IMR-90 (cell line): ENCODE measurements around the gene MYT1. TPM values are rescaled to one million over a fixed set of nuclear protein-coding genes. Genes with fewer than 3 reads are reported as not detected.

Experiments used
- ATAC-seq: fragments of 200-7000 bp; cut with Tn5 transposase; 2 replicates; pipeline ENCODE4 v1.9.1; 2020; ENCODE audit warnings: low read depth, mild to moderate bottlenecking, moderate library complexity
- BruUV-seq: library from RNA; stranded (reverse); fragments of 400-500 nt; replicated peaks from 2 replicates; lab custom pipeline; 2021; lab: Mats Ljungman, UMichigan
- CTCF ChIA-PET: fragments of 300-600 bp; formaldehyde crosslinking; extraction: SDS; loops from one replicate; lab custom pipeline; 2021; ENCODE audit warnings: antibody characterized with exemption; lab: Yijun Ruan, JAX
- POLR2A ChIA-PET: fragments of 300-600 bp; sonication (Branson Sonifier 250); formaldehyde crosslinking; loops from one replicate; lab custom pipeline; 2022; ENCODE audit warnings: antibody characterized with exemption; ENCODE audit not compliant: unreplicated experiment; lab: Charles Lee
- DNase-seq: peaks from one replicate; pipeline ENCODE4 v3.0.0; 2013
- H2AFZ ChIP-seq: replicated peaks from 2 replicates; pipeline ENCODE3; 2013; ENCODE audit warnings: low read length, mild to moderate bottlenecking; ENCODE audit not compliant: poor library complexity
- H2AK5ac ChIP-seq: 2 replicates; pipeline ENCODE4 v1.6.1; 2013; ENCODE audit warnings: low read depth, low read length, inconsistent platforms
- H2AK9ac ChIP-seq: replicated peaks from 2 replicates; pipeline ENCODE3; 2013; ENCODE audit warnings: mild to moderate bottlenecking, low read depth, low read length, moderate library complexity; ENCODE audit not compliant: poor library complexity
- H2BK120ac ChIP-seq: 2 replicates; pipeline ENCODE4 v1.6.1; 2013; ENCODE audit warnings: low read depth, low read length, inconsistent platforms
- H2BK15ac ChIP-seq: 3 replicates; pipeline ENCODE4 v1.6.1; 2013; ENCODE audit warnings: low read depth, low read length, inconsistent platforms
- H2BK20ac ChIP-seq: 2 replicates; pipeline ENCODE4 v1.6.1; 2013; ENCODE audit warnings: low read depth, mild to moderate bottlenecking, inconsistent platforms, low read length, moderate library complexity
- H2BK5ac ChIP-seq: 2 replicates; pipeline ENCODE4 v1.6.1; 2013; ENCODE audit warnings: mild to moderate bottlenecking, low read depth, low read length, inconsistent platforms; ENCODE audit not compliant: poor library complexity, severe bottlenecking
- H3K14ac ChIP-seq: replicated peaks from 2 replicates; pipeline ENCODE4 v1.6.1; 2013; ENCODE audit warnings: low read depth, low read length, inconsistent platforms
- H3K18ac ChIP-seq: 2 replicates; pipeline ENCODE4 v1.6.1; 2013; ENCODE audit warnings: low read depth, low read length, control low read depth
- H3K23ac ChIP-seq: 2 replicates; pipeline ENCODE4 v1.6.1; 2013; ENCODE audit warnings: low read depth, low read length, inconsistent platforms
- H3K27ac ChIP-seq: 2 replicates; pipeline ENCODE4 v1.5.1; 2013; ENCODE audit warnings: mild to moderate bottlenecking, control low read depth, low read length; ENCODE audit not compliant: insufficient read depth
- H3K27me3 ChIP-seq: 2 replicates; pipeline ENCODE4 v1.6.1; 2013; ENCODE audit warnings: low read length; ENCODE audit not compliant: control insufficient read depth, insufficient read depth
- H3K36me3 ChIP-seq: 2 replicates; pipeline ENCODE4 v1.6.1; 2013; ENCODE audit warnings: low read length, mixed read lengths; ENCODE audit not compliant: control insufficient read depth, insufficient read depth
- H3K4ac ChIP-seq: 2 replicates; pipeline ENCODE4 v1.6.1; 2013; ENCODE audit warnings: low read depth, low read length, inconsistent platforms
- H3K4me1 ChIP-seq: 2 replicates; pipeline ENCODE4 v1.6.1; 2013; ENCODE audit warnings: low read length, mixed read lengths; ENCODE audit not compliant: control insufficient read depth, insufficient read depth
- H3K4me2 ChIP-seq: 2 replicates; pipeline ENCODE4 v1.6.1; 2013; ENCODE audit warnings: low read depth, mild to moderate bottlenecking, control low read depth, low read length, moderate library complexity
- H3K4me3 ChIP-seq: 2 replicates; pipeline ENCODE4 v1.5.1; 2013; ENCODE audit warnings: low read depth, mild to moderate bottlenecking, control low read depth, low read length, moderate library complexity; ENCODE audit not compliant: insufficient read depth
- H3K56ac ChIP-seq: 2 replicates; pipeline ENCODE4 v1.6.1; 2013; ENCODE audit warnings: low read length, inconsistent platforms; ENCODE audit not compliant: insufficient read depth; ENCODE audit errors: extremely low read depth
- H3K79me1 ChIP-seq, 2 experiments: 2 replicates each; pipeline ENCODE4 v1.6.1; 2013; ENCODE audit warnings: low read length in 2 of 2, inconsistent platforms in 1 of 2, low read depth in 1 of 2
- H3K9ac ChIP-seq: 2 replicates; pipeline ENCODE4 v1.6.1; 2013; ENCODE audit warnings: low read depth, low read length, control low read depth
- H3K9me1 ChIP-seq: 2 replicates; pipeline ENCODE4 v1.6.1; 2013; ENCODE audit warnings: low read length, inconsistent platforms; ENCODE audit not compliant: insufficient read depth
- H3K9me3 ChIP-seq: 2 replicates; pipeline ENCODE4 v1.6.1; 2013; ENCODE audit warnings: low read length; ENCODE audit not compliant: control insufficient read depth, insufficient read depth
- H4K20me1 ChIP-seq: 2 replicates; pipeline ENCODE4 v1.6.1; 2013; ENCODE audit warnings: low read length, inconsistent platforms; ENCODE audit not compliant: insufficient read depth
- H4K5ac ChIP-seq: 2 replicates; pipeline ENCODE4 v1.6.1; 2013; ENCODE audit warnings: mild to moderate bottlenecking, low read depth, low read length, control low read depth
- H4K8ac ChIP-seq, 2 experiments: 2 replicates each; pipeline ENCODE4 v1.6.1; 2013; ENCODE audit warnings: low read depth in 2 of 2, low read length in 2 of 2, control low read depth in 1 of 2, inconsistent platforms in 1 of 2
- H4K91ac ChIP-seq: 2 replicates; pipeline ENCODE4 v1.6.1; 2013; ENCODE audit warnings: low read depth, low read length, inconsistent platforms; ENCODE audit not compliant: insufficient read depth
- BHLHE40 ChIP-seq: fragments of 150-350 bp; IDR thresholded peaks from 2 replicates; pipeline ENCODE4 v1.6.1; 2016; ENCODE audit warnings: mild to moderate bottlenecking, low read depth, low read length
- CEBPB ChIP-seq: IDR thresholded peaks from 2 replicates; pipeline ENCODE4 v1.6.1; 2012; ENCODE audit warnings: low read depth, low read length, improper control_type of control experiment
- CHD1 ChIP-seq: IDR thresholded peaks from 2 replicates; pipeline ENCODE4 v1.6.1; 2012; ENCODE audit warnings: low read depth, low read length, improper control_type of control experiment
- CTCF ChIP-seq: conservative IDR thresholded peaks from 2 replicates; pipeline ENCODE4 v1.5.1; 2012; ENCODE audit warnings: mild to moderate bottlenecking, low read depth, low read length, improper control_type of control experiment
- ELK1 ChIP-seq: fragments of 150-350 bp; IDR thresholded peaks from 2 replicates; pipeline ENCODE4 v1.6.1; 2016; ENCODE audit warnings: low read depth, mild to moderate bottlenecking, low read length, moderate library complexity, borderline replicate concordance
- FOS ChIP-seq: fragments of 150-350 bp; IDR thresholded peaks from 2 replicates; pipeline ENCODE4 v1.6.1; 2016; ENCODE audit warnings: low read depth, low read length
- MAFK ChIP-seq: IDR thresholded peaks from 2 replicates; pipeline ENCODE4 v1.6.1; 2012; ENCODE audit warnings: low read depth, low read length, improper control_type of control experiment
- MAZ ChIP-seq: IDR thresholded peaks from 2 replicates; pipeline ENCODE4 v1.6.1; 2012; ENCODE audit warnings: low read depth, mild to moderate bottlenecking, low read length, improper control_type of control experiment, moderate library complexity, borderline replicate concordance
- MXI1 ChIP-seq: IDR thresholded peaks from 2 replicates; pipeline ENCODE4 v1.6.1; 2012; ENCODE audit warnings: low read depth, mild to moderate bottlenecking, low read length, moderate library complexity, borderline replicate concordance
- NFE2L2 ChIP-seq: fragments of 150-350 bp; IDR thresholded peaks from 2 replicates; pipeline ENCODE4 v1.6.1; 2016; ENCODE audit warnings: low read depth, mild to moderate bottlenecking, low read length
- POLR2A ChIP-seq: IDR thresholded peaks from 2 replicates; pipeline ENCODE4 v1.6.1; 2012; ENCODE audit warnings: mild to moderate bottlenecking, low read depth, low read length
- RAD21 ChIP-seq: IDR thresholded peaks from 2 replicates; pipeline ENCODE4 v1.6.1; 2012; ENCODE audit warnings: low read length, improper control_type of control experiment
- RCOR1 ChIP-seq: IDR thresholded peaks from 2 replicates; pipeline ENCODE4 v1.6.1; 2012; ENCODE audit warnings: mild to moderate bottlenecking, low read length, improper control_type of control experiment; ENCODE audit not compliant: insufficient replicate concordance
- RFX5 ChIP-seq: IDR thresholded peaks from 2 replicates; pipeline ENCODE4 v1.8.0; 2012; ENCODE audit warnings: low read depth, mild to moderate bottlenecking, low read length, moderate library complexity
- SMC3 ChIP-seq: fragments of 150-350 bp; IDR thresholded peaks from 2 replicates; pipeline ENCODE4 v1.6.1; 2016; ENCODE audit warnings: low read depth, mild to moderate bottlenecking, antibody characterized with exemption, low read length, moderate library complexity
- USF2 ChIP-seq: fragments of 150-350 bp; IDR thresholded peaks from 2 replicates; pipeline ENCODE4 v1.6.1; 2017; ENCODE audit warnings: mild to moderate bottlenecking, antibody characterized with exemption, low read length, low read depth
- WGBS, 2 experiments: methylation state at CpG; one replicate each; pipeline versions ENCODE4 v1.1.5 to v1.1.7; 2013; ENCODE audit warnings: missing lambda C conversion rate in 2 of 2; ENCODE audit not compliant: insufficient read length in 1 of 2; ENCODE audit errors: extremely low coverage in 2 of 2; 5-methylcytosine and 5-hydroxymethylcytosine counted together
- dilution Hi-C: fragments of 300-500 bp; cut with HindIII; formaldehyde crosslinking; loops from one replicate; pipeline ENCODE4 v1.14.3; 2018; ENCODE audit warnings: low sequenced_read_pairs; ENCODE audit not compliant: unreplicated experiment
- in situ Hi-C: fragments of 300-500 bp; cut with MboI; formaldehyde crosslinking; loops from 3 replicates; pipeline ENCODE4 v1.14.3; 2019; ENCODE audit warnings: low sequenced_read_pairs, inconsistent platforms, mixed read lengths
- intact Hi-C: fragments of 100-400 bp; cut with micrococcal nuclease; formaldehyde crosslinking; loops from 2 replicates; pipeline ENCODE4 v1.10.0; 2022
- polyA plus RNA-seq, 3 experiments: library from polyadenylated mRNA; depleted of rRNA; stranded (reverse); fragments of >200 nt; gene quantifications; 2 replicates each; pipeline ENCODE4 v1.2.3, GENCODE V29; 2012; ENCODE audit warnings: low replicate concordance in 1 of 3
- total RNA-seq: library from RNA; depleted of rRNA; stranded (reverse); fragments of >200 nt; gene quantifications from 2 replicates; pipeline ENCODE4 v1.2.3, GENCODE V29; 2012

Gene MYT1
- total and polyA plus RNA-seq, 2 of the 4 experiments (the other 2 are of a cell fraction) = not detected

GRCh38 chr20:64246616-64247306, 82.5 kb downstream of the MYT1 start:
- Histone ChIP-seq H2BK120ac (no peak overlapping the region), H3K9me1 (no peaks in the 10 kb centered on the region), H3K9me3 (no peaks in the 10 kb centered on the region), H4K20me1 (no peaks in the 10 kb centered on the region), H2BK15ac (no peak overlapping the region), H2AFZ (no peak overlapping the region), H3K79me1 (no peaks in the 10 kb centered on the region), H2BK20ac (no peak overlapping the region), H3K27me3 (peaks cover 63% of the 10 kb centered on the region), H3K18ac (no peak overlapping the region), H2BK5ac (no peak overlapping the region), H3K4me2 (no peak overlapping the region), H3K14ac (no peak overlapping the region), H2AK9ac (no peak overlapping the region), H4K91ac (no peak overlapping the region), H3K23ac (no peak overlapping the region), H3K4me1 (no peaks in the 10 kb centered on the region), H3K36me3 (no peaks in the 10 kb centered on the region), H3K4ac (no peak overlapping the region), H3K4me3 (no peak overlapping the region), H4K8ac (no peak overlapping the region), H3K27ac (no peak overlapping the region), H2AK5ac (no peak overlapping the region), H3K9ac (no peak overlapping the region), H3K56ac (no peak overlapping the region), H4K5ac (no peak overlapping the region)
- dilution Hi-C loops (no loop called here), in situ Hi-C loops (no loop called here), intact Hi-C loops (no loop called here)
- ATAC-seq (no peak), DNase-seq (no peak)
- BruUV-seq = no TSS peak
- CTCF ChIA-PET = no interaction called here
- POLR2A ChIA-PET = no interaction called here
- WGBS, 2 experiments = 70% methylated on average over 5 of the region's 10 CpGs; no CpG with 5 or more reads in 1 of the 2 experiments
- TF ChIP-seq CHD1 (no peak), RFX5 (no peak), RCOR1 (no peak), FOS (no peak), USF2 (no peak), SMC3 (no peak), POLR2A (no peak), BHLHE40 (no peak), CTCF (no peak), MAFK (no peak), CEBPB (no peak), MXI1 (no peak), NFE2L2 (no peak), RAD21 (no peak), MAZ (no peak), ELK1 (no peak)
